Natural killer cell (primary cell): ENCODE results near the gene STARD13. TPM values are rescaled to one million over a fixed set of nuclear protein-coding genes. Genes with fewer than 3 reads are reported as not detected.

Experiments used
- ATAC-seq, 3 donors: fragments of 150-1000 bp in 2 of 3; fragments of 200-7000 bp in 1 of 3; cut with Tn5 transposase; 1 replicate in 1 of 3; 2 replicates in 2 of 3; pipeline ENCODE4 v1.10.0; 2021; ENCODE audit warnings: mild to moderate bottlenecking in 2 of 3, moderate library complexity in 2 of 3
- DNase-seq, 2 donors: peaks; one replicate each; pipeline versions ENCODE4 v3.0.0 to v3.0.0-alpha.2; 2013 to 2021; ENCODE audit warnings: mixed read lengths in 1 of 2
- H3K27ac ChIP-seq: one replicate; pipeline ENCODE4 v1.5.1; 2013; ENCODE audit warnings: mild to moderate bottlenecking, low read length
- H3K27me3 ChIP-seq: one replicate; pipeline ENCODE4 v1.6.1; 2013; ENCODE audit warnings: low read length; ENCODE audit not compliant: control insufficient read depth, insufficient read depth
- H3K36me3 ChIP-seq: one replicate; pipeline ENCODE4 v1.6.1; 2013; ENCODE audit warnings: low read length; ENCODE audit not compliant: control insufficient read depth, insufficient read depth
- H3K4me1 ChIP-seq: one replicate; pipeline ENCODE4 v1.6.1; 2013; ENCODE audit warnings: low read length; ENCODE audit not compliant: control insufficient read depth, insufficient read depth
- H3K4me3 ChIP-seq: one replicate; pipeline ENCODE4 v1.5.1; 2013; ENCODE audit warnings: low read length
- H3K9me3 ChIP-seq: one replicate; pipeline ENCODE4 v1.6.1; 2013; ENCODE audit warnings: low read length; ENCODE audit not compliant: control insufficient read depth, insufficient read depth
- H3K27ac Mint-ChIP-seq, 2 donors: one replicate each; pipeline ENCODE4 v1.8.0; 2022; ENCODE audit warnings: mild to moderate bottlenecking in 2 of 2, mixed read lengths in 2 of 2, moderate library complexity in 1 of 2
- H3K27me3 Mint-ChIP-seq, 2 donors: one replicate each; pipeline ENCODE4 v1.8.0; 2022; ENCODE audit warnings: low read depth in 2 of 2, mixed read lengths in 2 of 2
- H3K36me3 Mint-ChIP-seq: one replicate; pipeline ENCODE4 v1.8.0; 2022; ENCODE audit warnings: mixed read lengths
- H3K4me1 Mint-ChIP-seq, 2 donors: one replicate each; pipeline ENCODE4 v1.8.0; 2022; ENCODE audit warnings: mixed read lengths in 2 of 2
- H3K4me3 Mint-ChIP-seq: one replicate; pipeline ENCODE4 v1.8.0; 2022; ENCODE audit warnings: mild to moderate bottlenecking, moderate library complexity, mixed read lengths
- H3K9me3 Mint-ChIP-seq, 2 donors: one replicate each; pipeline ENCODE4 v1.8.0; 2022; ENCODE audit warnings: mixed read lengths in 2 of 2
- WGBS: methylation state at CpG from one replicate; pipeline ENCODE4 v1.1.7; 2013; ENCODE audit warnings: missing lambda C conversion rate; ENCODE audit not compliant: insufficient coverage; 5-methylcytosine and 5-hydroxymethylcytosine counted together
- intact Hi-C: fragments of 100-400 bp; cut with micrococcal nuclease; formaldehyde crosslinking; loops from one replicate; pipeline ENCODE4 v1.14.2; 2022
- total RNA-seq, 4 donors: library from RNA; stranded (reverse); fragments of 120-200 nt in 1 of 4; gene quantifications; one replicate each; pipeline versions ENCODE4 v1.2.3 to v1.2.4, GENCODE V29; 2013 to 2022
- TF ChIP-seq, protein P1 (sequence below): fragments of 200-600 bp; IDR thresholded peaks from one replicate; pipeline ENCODE4 v1.8.0; 2022; ENCODE audit warnings: antibody characterized with exemption

STARD13 gene
- total RNA-seq, 3 donors from 2014 or later (not counting 1 experiment from before 2014, with no cell fraction given): not detected

DNA sequence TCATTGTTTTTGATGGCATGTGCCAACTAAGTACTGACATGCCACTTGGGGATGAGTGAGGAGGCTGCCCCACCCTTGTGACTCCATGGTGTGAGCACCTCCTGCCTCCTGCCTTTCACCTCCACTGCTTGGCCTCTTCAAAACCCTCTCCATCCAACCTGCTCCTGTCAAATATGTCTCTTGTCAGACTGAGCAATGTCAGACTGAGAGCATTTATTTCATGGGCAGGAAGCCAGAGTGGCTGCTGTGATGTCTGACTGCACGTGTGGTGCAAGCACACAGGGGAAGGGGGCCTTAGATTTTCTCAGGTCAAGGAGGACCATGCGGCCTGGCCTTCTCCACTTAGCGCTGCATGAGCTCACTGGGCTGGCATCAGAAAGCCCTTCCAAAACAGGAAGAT is 68.3 kb downstream of the STARD13 start:
- intact Hi-C loops: no loop called here
- peaks cover 0 to 5% of the 10 kb centered on the region in 2 donors for H3K27me3 Mint-ChIP-seq

DNA sequence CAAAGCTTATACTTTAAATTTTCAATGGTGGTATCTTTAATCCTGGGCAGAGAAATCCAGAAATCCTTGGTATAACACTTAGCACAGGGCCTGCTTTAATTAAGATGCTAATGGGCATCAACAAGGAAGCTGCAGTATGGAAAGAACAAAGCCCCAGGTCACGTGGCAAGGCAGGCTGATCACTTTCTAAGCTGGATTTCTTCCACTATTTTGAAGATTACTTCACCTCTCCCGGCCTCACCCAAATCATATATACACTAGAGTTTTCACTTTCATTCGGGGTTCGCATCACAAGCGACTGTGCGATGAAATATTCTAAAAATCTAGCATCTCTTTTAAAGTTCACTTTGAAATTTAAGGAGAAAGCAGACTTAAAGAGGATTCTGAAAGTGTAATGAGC is 71.8 kb downstream of the STARD13 start:
- TF ChIP-seq, protein P1, sequence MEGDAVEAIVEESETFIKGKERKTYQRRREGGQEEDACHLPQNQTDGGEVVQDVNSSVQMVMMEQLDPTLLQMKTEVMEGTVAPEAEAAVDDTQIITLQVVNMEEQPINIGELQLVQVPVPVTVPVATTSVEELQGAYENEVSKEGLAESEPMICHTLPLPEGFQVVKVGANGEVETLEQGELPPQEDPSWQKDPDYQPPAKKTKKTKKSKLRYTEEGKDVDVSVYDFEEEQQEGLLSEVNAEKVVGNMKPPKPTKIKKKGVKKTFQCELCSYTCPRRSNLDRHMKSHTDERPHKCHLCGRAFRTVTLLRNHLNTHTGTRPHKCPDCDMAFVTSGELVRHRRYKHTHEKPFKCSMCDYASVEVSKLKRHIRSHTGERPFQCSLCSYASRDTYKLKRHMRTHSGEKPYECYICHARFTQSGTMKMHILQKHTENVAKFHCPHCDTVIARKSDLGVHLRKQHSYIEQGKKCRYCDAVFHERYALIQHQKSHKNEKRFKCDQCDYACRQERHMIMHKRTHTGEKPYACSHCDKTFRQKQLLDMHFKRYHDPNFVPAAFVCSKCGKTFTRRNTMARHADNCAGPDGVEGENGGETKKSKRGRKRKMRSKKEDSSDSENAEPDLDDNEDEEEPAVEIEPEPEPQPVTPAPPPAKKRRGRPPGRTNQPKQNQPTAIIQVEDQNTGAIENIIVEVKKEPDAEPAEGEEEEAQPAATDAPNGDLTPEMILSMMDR: no peak

More for the DNA sequence above, 68.3 kb downstream of the STARD13 start:
- Histone ChIP-seq H3K27me3 (no peaks in the 10 kb centered on the region), H3K9me3 (no peaks in the 10 kb centered on the region), H3K4me1 (no peaks in the 10 kb centered on the region), H3K4me3 (no peak overlapping the region), H3K36me3 (no peaks in the 10 kb centered on the region), H3K27ac (no peak overlapping the region)
- 84% methylated on average over 3 of the region's 3 CpGs for WGBS
- Mint-ChIP-seq H3K36me3 (no peaks in the 10 kb centered on the region), H3K27ac (no peak overlapping the region), H3K4me1 (no peaks in the 10 kb centered on the region), H3K9me3 (no peaks in the 10 kb centered on the region), H3K4me3 (no peak overlapping the region)
- no peak for ATAC-seq
- TF ChIP-seq, protein P1: no peak
- DNase-seq: no peak

DNA sequence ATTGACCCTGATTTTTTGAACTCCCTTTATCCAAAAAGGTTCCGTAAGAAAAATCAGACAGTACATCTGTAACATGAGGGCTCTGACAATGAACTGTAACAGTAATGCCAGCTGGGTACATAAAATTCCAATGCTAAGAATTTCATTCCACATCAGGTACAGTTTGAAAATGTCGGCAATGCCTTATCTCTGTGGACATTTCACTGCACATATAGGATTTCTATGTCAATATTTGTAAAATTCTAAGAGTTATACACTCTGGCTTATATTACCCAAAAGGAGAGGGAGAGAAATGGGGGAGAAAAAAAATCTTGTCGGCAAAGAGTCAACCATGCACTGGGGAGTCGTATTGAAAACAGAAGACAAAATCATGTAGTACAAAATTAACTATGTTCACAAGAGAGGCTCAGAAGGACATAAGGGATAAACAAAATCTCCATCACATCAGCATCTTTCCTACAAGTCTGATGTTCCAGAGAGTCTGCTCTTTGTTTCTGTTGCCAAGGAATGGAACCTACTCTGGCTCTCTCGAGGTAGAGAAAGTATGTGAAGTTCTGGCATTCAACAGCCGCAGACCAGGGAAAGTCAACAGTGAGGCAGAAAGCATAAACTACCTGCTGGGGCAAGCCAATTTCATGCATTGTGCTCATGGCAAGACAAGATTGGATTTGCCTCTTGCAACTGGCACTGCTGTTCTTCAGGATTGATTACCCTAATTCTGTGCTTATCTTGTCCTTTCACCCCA is 72.4 kb downstream of the STARD13 start:
- TF ChIP-seq, protein P1: no peak
- Mint-ChIP-seq H3K36me3 (no peaks in the 10 kb centered on the region), H3K4me3 (no peak overlapping the region), H3K4me1 (no peaks in the 10 kb centered on the region), H3K27me3 (peaks cover 0 to 8% of the 10 kb centered on the region in 2 donors), H3K9me3 (no peaks in the 10 kb centered on the region), H3K27ac (no peak overlapping the region)
- Histone ChIP-seq H3K9me3 (no peaks in the 10 kb centered on the region), H3K4me1 (no peaks in the 10 kb centered on the region), H3K27me3 (no peaks in the 10 kb centered on the region), H3K27ac (no peak overlapping the region), H3K4me3 (no peak overlapping the region), H3K36me3 (no peaks in the 10 kb centered on the region)
- 95% methylated on average over 3 of the region's 6 CpGs for WGBS
- ATAC-seq: no peak
- intact Hi-C loops: no loop called here
- no peak for DNase-seq

More for the DNA sequence above, 71.8 kb downstream of the STARD13 start:
- no peak overlapping the region for H3K4me3 Mint-ChIP-seq
- ATAC-seq (no peak), DNase-seq (no peak)
- peaks cover 0 to 7% of the 10 kb centered on the region in 2 donors for H3K27me3 Mint-ChIP-seq
- Histone ChIP-seq H3K27ac (no peak overlapping the region), H3K9me3 (no peaks in the 10 kb centered on the region), H3K4me3 (no peak overlapping the region), H3K4me1 (no peaks in the 10 kb centered on the region), H3K27me3 (no peaks in the 10 kb centered on the region), H3K36me3 (no peaks in the 10 kb centered on the region)
- 85% methylated on average over 6 of the region's 6 CpGs for WGBS
- H3K9me3 Mint-ChIP-seq: no peaks in the 10 kb centered on the region
- H3K36me3 Mint-ChIP-seq: no peaks in the 10 kb centered on the region
- intact Hi-C loops: no loop called here
- no peak overlapping the region for H3K27ac Mint-ChIP-seq
- H3K4me1 Mint-ChIP-seq: no peaks in the 10 kb centered on the region

DNA sequence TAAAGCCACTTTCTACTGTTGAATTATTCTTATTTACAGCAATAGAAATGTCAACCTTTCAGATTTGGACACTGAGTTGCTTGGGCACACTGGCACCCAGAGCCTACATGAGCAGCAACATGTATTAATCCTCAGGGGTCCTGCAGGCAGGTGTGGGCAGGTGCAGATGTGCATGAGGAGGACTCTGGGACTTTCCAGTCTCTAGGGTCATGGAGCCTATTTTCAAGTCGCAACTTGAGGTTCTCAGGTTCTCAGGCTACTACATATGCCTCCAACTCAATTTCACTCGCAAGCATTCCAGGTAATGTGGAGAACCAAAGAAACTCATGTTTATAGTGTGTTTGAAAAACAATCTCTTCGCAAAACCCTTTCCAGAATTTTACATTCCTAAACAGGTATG is 73.2 kb downstream of the STARD13 start:
- Histone ChIP-seq H3K27ac (no peak overlapping the region), H3K27me3 (no peaks in the 10 kb centered on the region), H3K4me3 (no peak overlapping the region), H3K36me3 (no peaks in the 10 kb centered on the region), H3K4me1 (no peaks in the 10 kb centered on the region), H3K9me3 (no peaks in the 10 kb centered on the region)
- 100% methylated on average over 2 of the region's 3 CpGs for WGBS
- H3K27me3 Mint-ChIP-seq: peaks cover 0 to 11% of the 10 kb centered on the region in 2 donors
- H3K36me3 Mint-ChIP-seq: no peaks in the 10 kb centered on the region
- intact Hi-C loops: no loop called here
- no peak overlapping the region for H3K4me3 Mint-ChIP-seq
- H3K4me1 Mint-ChIP-seq: no peaks in the 10 kb centered on the region
- no peak for ATAC-seq
- H3K27ac Mint-ChIP-seq: no peak overlapping the region
- TF ChIP-seq, protein P1: no peak
- H3K9me3 Mint-ChIP-seq: no peaks in the 10 kb centered on the region
- DNase-seq: no peak
